Left kidney (tissue), 2 donors: ENCODE measurements around the gene SUSD5. TPM values are rescaled to one million over a fixed set of nuclear protein-coding genes. Genes with fewer than 3 reads are reported as not detected.
"Not testable (repeated sequence)": the region's sequence is repeated elsewhere in the genome, so short reads cannot be mapped to it uniquely, and the experiment has no call there.

Experiments used
- DNase-seq: peaks from one replicate; pipeline ENCODE4 v3.0.0-alpha.2; 2013
- polyA plus RNA-seq: library from polyadenylated mRNA; unstranded; fragments of 120-200 nt; gene quantifications from one replicate; pipeline ENCODE4 v1.2.1, GENCODE V29; 2013; ENCODE audit not compliant: insufficient read length

The SUSD5 gene
- polyA plus RNA-seq, 1 donor: 4.5 TPM

- no peak for DNase-seq
Observed at GRCh38 chr3:33201195-33201594, 17.4 kb downstream of the SUSD5 start.

GRCh38 chr3:33196538-33196937, 22.1 kb downstream of the SUSD5 start:
- DNase-seq: no peak

GRCh38 chr3:33194303-33194702, 24.3 kb downstream of the SUSD5 start:
- no peak for DNase-seq

GRCh38 chr3:33187368-33187634, 31.3 kb downstream of the SUSD5 start:
- DNase-seq: no peak

- no peak for DNase-seq
Observed at GRCh38 chr3:33186524-33187367, 31.9 kb downstream of the SUSD5 start.

- DNase-seq: no peak
Observed at GRCh38 chr3:33184863-33185262, 33.7 kb downstream of the SUSD5 start.

- DNase-seq: not testable (repeated sequence)
Observed at GRCh38 chr3:33181641-33182040, 37.0 kb downstream of the SUSD5 start.

GRCh38 chr3:33181229-33181628, 37.4 kb downstream of the SUSD5 start:
- DNase-seq: no peak

- DNase-seq: no peak
Observed at GRCh38 chr3:33179132-33179531, 39.5 kb downstream of the SUSD5 start.

GRCh38 chr3:33174711-33175414, 43.7 kb downstream of the SUSD5 start:
- no peak for DNase-seq

GRCh38 chr3:33174095-33174494, 44.5 kb downstream of the SUSD5 start:
- DNase-seq: no peak

- no peak for DNase-seq
Observed at GRCh38 chr3:33173672-33174071, 44.9 kb downstream of the SUSD5 start.

- DNase-seq: no peak
Observed at GRCh38 chr3:33173103-33173502, 45.5 kb downstream of the SUSD5 start.

GRCh38 chr3:33171580-33171979, 47.0 kb downstream of the SUSD5 start:
- DNase-seq: no peak

GRCh38 chr3:33170531-33170930, 48.1 kb downstream of the SUSD5 start:
- DNase-seq: no peak

GRCh38 chr3:33167716-33168336, 50.8 kb downstream of the SUSD5 start:
- DNase-seq: no peak

- no peak for DNase-seq
Observed at GRCh38 chr3:33167284-33167683, 51.3 kb downstream of the SUSD5 start.

GRCh38 chr3:33166095-33166494, 52.5 kb downstream of the SUSD5 start:
- DNase-seq: no peak

- DNase-seq: no peak
Observed at GRCh38 chr3:33165372-33165771, 53.2 kb downstream of the SUSD5 start.

- DNase-seq: not testable (repeated sequence)
Observed at GRCh38 chr3:33162621-33163020, 56.0 kb downstream of the SUSD5 start.

GRCh38 chr3:33159981-33160380, 58.6 kb downstream of the SUSD5 start:
- DNase-seq: no peak

- no peak for DNase-seq
Observed at GRCh38 chr3:33159234-33159633, 59.4 kb downstream of the SUSD5 start.

GRCh38 chr3:33155301-33155700, 63.3 kb downstream of the SUSD5 start:
- DNase-seq: no peak
